T-helper 1 cell (primary cell): ENCODE results near the gene DMTF1.
"Not testable (repeated sequence)": the region's sequence is repeated elsewhere in the genome, so short reads cannot be mapped to it uniquely, and the experiment has no call there.

Experiments
- DNase-seq, 5 donors: peaks; one replicate each; pipeline ENCODE4 v3.0.0-alpha.2; 2012 to 2020

The DMTF1 gene

GRCh38 chr7:87225696-87226095, 73.4 kb downstream of the DMTF1 start:
- no peak for DNase-seq

DNA sequence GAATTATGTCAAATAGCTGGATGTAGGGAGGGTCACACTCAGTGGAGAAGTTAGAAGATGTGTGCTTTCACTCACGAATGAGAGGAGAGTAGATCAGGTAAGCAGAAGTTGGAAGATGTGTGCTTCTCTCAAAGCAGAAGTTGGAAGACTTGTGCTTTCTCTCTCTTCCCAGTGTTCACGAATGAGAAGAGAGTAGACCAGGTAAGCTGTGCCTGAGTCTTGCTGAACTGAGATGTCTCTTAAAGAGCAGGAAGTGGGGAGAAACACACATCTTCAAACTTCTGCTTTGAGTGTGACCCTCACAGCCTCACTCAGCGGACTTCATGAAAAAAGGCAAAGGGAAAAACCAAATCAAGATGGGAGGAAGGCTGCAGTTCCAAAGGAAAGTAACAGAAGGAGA, 74.2 kb downstream of the DMTF1 start:
- DNase-seq: no peak

GRCh38 chr7:87231258-87231657, 79.0 kb downstream of the DMTF1 start:
- no peak for DNase-seq

- no peak for DNase-seq
These were observed 79.5 kb downstream of the DMTF1 start for GRCh38 chr7:87231711-87232110.

DNA sequence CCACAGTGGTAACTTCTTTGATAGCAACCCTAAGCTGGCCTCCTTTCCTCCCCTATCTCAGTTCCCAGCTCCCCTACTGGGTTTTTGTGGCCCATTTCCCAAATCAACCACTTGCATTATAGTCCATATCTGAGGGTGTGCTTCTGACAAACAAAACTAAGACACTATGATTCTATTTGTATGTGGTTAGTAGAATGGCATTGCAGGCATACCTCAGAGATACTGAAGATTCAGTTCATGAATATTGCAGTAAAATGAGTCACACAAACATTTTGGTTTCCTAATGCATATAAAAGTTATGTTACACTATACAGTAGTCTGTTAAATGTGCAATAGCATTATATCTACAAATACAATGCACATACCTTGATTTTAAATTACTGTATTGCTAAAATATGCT, 82.7 kb downstream of the DMTF1 start:
- DNase-seq: no peak

- DNase-seq: not testable (repeated sequence)
These were observed 86.3 kb downstream of the DMTF1 start for GRCh38 chr7:87238464-87239051.

GRCh38 chr7:87245671-87246070, 93.4 kb downstream of the DMTF1 start:
- DNase-seq: not testable (repeated sequence)
